SJCRH30 (cell line): Measurements from ENCODE around the gene FOXB1. TPM values are rescaled to one million over a fixed set of nuclear protein-coding genes. Genes with fewer than 3 reads are reported as not detected.

Experiments used
- DNase-seq, 2 experiments: peaks; one replicate each; pipeline ENCODE4 v3.0.0-alpha.2; 2015 to 2020
- H3K27ac ChIP-seq: fragments of 250-450 bp; sonication (Bioruptor Pico); 2 replicates; pipeline ENCODE4 v1.5.1; 2020; ENCODE audit warnings: mild to moderate bottlenecking, moderate library complexity
- H3K27me3 ChIP-seq: fragments of 250-450 bp; sonication (Bioruptor Pico); 2 replicates; pipeline ENCODE4 v1.5.1; 2020; ENCODE audit warnings: mild to moderate bottlenecking, moderate library complexity
- H3K36me3 ChIP-seq: fragments of 250-450 bp; sonication (Bioruptor Pico); 2 replicates; pipeline ENCODE4 v1.5.1; 2020; ENCODE audit warnings: mild to moderate bottlenecking, moderate library complexity
- H3K4me1 ChIP-seq: fragments of 250-450 bp; sonication (Bioruptor Pico); 2 replicates; pipeline ENCODE4 v1.5.1; 2020; ENCODE audit warnings: mild to moderate bottlenecking, moderate library complexity
- H3K4me3 ChIP-seq: fragments of 250-450 bp; sonication (Bioruptor Pico); 2 replicates; pipeline ENCODE4 v1.5.1; 2020; ENCODE audit warnings: mild to moderate bottlenecking, moderate library complexity
- H3K9me3 ChIP-seq: fragments of 250-450 bp; sonication (Bioruptor Pico); replicated peaks from 2 replicates; pipeline ENCODE4 v1.5.1; 2020; ENCODE audit warnings: mild to moderate bottlenecking, moderate library complexity
- total RNA-seq: library from RNA; depleted of rRNA; stranded (reverse); fragments of >200 nt; shearing (Covaris generic); gene quantifications from 2 replicates; pipeline ENCODE4 v1.2.3, GENCODE V29; 2014

Gene FOXB1
- total RNA-seq, 1 experiment from 2014 or later = 0.51 TPM

DNA sequence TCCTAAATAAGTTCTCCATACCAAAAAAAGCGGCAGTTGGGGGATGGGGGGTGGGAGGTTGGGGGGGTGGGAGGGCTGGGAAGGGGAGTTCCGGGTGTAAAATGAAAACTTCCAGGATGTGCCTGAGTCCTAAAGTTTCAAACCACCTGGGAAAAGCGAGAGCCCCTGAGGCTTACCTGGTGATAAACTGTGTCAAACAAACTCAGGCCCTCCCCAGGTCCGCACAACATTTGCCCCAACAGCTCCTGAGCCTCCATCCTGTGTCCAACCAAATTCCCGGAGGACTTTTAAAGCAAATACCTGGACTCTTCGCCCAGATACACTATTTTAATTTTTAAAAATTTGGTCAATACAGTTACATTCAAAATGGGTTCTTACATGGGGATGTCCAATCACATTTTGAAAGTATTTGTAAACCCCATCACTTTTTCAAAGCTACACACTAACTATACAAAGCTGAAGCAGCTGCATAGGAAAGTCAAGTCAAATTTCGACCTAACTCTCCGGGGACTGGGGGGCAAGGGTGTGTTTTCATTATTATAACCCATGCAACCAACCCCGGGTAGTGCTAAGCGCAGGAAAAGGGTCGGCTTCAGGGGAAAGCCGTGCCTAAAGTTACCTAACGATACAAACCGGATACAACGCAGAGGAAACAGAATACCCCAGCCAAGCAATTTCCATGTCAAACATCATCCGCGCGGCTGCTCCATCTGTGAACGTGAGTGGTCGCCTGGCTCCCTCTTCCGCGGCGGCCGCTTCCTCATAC is 685 bp upstream of the FOXB1 start:
- Histone ChIP-seq H3K27ac (no peak overlapping the region), H3K9me3 (no peaks in the 10 kb centered on the region), H3K4me3 (peak overlapping the region; percentile 63), H3K27me3 (peaks cover 24% of the 10 kb centered on the region), H3K36me3 (no peaks in the 10 kb centered on the region), H3K4me1 (peaks cover 23% of the 10 kb centered on the region)
- DNase-seq = no peak

DNA sequence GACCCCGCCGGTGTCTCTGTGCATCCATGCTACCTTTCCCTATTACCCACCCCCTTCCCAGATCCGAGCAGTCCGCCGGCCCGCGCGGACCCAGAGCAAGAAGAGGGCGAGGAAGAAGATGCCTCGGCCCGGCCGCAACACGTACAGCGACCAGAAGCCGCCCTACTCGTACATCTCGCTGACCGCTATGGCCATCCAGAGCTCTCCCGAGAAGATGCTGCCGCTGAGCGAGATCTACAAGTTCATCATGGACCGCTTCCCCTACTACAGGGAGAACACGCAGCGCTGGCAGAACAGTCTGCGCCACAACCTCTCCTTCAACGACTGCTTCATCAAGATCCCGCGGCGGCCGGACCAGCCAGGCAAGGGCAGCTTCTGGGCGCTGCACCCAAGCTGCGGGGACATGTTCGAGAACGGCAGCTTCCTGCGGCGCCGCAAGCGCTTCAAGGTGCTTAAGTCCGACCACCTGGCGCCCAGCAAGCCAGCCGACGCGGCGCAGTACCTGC is 788 bp downstream of the FOXB1 start:
- DNase-seq = peak in 1 of 2 experiments; percentile 23
- peak overlapping the region; percentile 63 for H3K4me3 ChIP-seq
- H3K4me1 ChIP-seq = peaks cover 19% of the 10 kb centered on the region; the same call in 1 of the 2 replicates
- H3K9me3 ChIP-seq = no peaks in the 10 kb centered on the region
- peaks cover 23% of the 10 kb centered on the region for H3K27me3 ChIP-seq
- no peak overlapping the region for H3K27ac ChIP-seq
- no peaks in the 10 kb centered on the region for H3K36me3 ChIP-seq

DNA sequence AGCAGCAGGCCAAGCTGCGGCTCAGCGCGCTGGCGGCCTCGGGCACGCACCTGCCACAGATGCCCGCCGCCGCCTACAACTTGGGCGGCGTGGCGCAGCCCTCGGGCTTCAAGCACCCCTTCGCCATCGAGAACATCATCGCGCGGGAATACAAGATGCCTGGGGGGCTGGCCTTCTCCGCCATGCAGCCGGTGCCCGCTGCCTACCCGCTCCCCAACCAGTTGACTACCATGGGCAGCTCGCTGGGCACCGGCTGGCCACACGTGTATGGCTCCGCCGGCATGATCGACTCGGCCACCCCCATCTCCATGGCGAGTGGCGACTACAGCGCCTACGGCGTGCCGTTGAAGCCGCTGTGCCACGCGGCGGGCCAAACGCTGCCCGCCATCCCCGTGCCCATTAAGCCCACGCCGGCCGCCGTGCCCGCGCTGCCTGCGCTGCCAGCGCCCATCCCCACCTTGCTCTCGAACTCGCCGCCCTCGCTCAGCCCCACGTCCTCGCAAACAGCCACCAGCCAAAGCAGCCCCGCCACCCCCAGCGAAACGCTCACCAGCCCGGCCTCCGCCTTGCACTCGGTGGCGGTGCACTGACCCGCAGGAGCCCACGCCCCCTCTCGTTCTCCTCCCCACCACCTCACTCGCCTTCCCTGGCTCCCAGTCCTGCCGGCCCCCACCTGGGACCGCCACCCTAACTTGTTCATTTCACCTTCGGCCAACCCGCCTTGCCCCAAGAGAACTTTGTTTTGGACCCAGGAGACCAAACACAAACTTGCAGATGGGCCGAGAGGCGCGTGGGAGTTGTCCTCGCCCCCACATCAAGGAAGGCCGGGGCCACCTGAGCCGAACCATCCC is 1.5 kb downstream of the FOXB1 start:
- Histone ChIP-seq H3K36me3 (no peaks in the 10 kb centered on the region), H3K4me3 (peak overlapping the region; percentile 51), H3K4me1 (peaks cover 14% of the 10 kb centered on the region; the same call in 1 of the 2 replicates), H3K27ac (no peak overlapping the region), H3K27me3 (peaks cover 17% of the 10 kb centered on the region), H3K9me3 (no peaks in the 10 kb centered on the region)
- DNase-seq = no peak

DNA sequence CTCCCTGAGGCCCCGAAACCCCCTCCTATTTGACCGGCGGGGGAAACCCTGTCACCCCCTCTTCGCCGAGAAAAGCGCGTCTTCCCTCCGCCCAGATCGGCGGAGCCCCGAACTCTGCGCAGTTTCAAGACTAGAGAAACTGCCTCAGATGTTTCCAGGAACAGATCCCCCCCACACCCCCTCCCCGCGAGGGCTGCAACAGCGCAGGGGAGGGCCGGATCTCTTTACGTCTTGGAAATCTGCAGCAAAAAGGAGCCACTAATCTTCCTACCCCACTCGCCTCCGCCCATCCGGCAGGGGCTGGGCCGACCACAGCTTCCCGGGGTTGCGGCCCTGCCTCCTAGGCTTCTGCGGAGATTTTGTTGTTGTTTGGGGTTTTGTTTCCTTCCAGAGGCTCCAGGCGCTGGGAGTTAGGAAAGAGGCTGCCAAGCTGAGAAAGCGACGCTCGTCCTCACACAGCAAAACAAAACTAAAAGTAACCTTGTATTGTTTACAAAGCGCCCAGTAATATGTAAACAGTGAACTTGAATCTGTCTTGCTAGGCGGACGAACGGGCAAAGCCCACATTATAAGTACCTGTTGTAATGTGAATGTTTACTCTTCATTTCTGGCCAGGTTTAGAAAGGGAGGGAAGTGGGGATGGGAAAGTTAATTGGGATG is 2.2 kb downstream of the FOXB1 start:
- Histone ChIP-seq H3K36me3 (no peaks in the 10 kb centered on the region), H3K4me1 (peaks cover 8% of the 10 kb centered on the region; the same call in 1 of the 2 replicates), H3K4me3 (peak overlapping the region; percentile 51), H3K9me3 (no peaks in the 10 kb centered on the region), H3K27me3 (peaks cover 14% of the 10 kb centered on the region), H3K27ac (no peak overlapping the region)
- DNase-seq = peak; percentile 38 to 56

DNA sequence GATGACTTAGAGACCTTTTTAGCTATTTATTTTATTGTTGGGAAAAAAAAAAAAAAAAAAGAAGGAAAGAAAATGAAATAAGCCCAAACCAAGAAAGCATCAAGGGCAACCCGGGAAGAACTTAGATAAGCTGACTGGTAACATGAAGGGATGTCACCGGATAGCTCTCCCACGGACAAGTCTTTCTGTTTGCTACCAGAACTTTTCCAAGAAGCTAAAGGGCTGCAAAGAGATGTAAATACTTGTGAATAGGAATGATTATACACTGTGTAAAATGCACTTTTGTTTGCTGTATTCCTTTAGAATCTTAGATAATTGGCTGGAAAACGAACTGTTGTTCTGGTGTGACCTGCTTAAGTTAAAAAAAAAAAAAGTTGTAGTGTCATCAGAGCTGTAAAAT is 2.8 kb downstream of the FOXB1 start:
- no peak for DNase-seq
- peak overlapping the region; percentile 51 for H3K4me3 ChIP-seq
- H3K36me3 ChIP-seq = no peaks in the 10 kb centered on the region
- H3K9me3 ChIP-seq = no peaks in the 10 kb centered on the region
- H3K4me1 ChIP-seq = peaks cover 8% of the 10 kb centered on the region; the same call in 1 of the 2 replicates
- H3K27ac ChIP-seq = no peak overlapping the region
- peaks cover 13% of the 10 kb centered on the region for H3K27me3 ChIP-seq

DNA sequence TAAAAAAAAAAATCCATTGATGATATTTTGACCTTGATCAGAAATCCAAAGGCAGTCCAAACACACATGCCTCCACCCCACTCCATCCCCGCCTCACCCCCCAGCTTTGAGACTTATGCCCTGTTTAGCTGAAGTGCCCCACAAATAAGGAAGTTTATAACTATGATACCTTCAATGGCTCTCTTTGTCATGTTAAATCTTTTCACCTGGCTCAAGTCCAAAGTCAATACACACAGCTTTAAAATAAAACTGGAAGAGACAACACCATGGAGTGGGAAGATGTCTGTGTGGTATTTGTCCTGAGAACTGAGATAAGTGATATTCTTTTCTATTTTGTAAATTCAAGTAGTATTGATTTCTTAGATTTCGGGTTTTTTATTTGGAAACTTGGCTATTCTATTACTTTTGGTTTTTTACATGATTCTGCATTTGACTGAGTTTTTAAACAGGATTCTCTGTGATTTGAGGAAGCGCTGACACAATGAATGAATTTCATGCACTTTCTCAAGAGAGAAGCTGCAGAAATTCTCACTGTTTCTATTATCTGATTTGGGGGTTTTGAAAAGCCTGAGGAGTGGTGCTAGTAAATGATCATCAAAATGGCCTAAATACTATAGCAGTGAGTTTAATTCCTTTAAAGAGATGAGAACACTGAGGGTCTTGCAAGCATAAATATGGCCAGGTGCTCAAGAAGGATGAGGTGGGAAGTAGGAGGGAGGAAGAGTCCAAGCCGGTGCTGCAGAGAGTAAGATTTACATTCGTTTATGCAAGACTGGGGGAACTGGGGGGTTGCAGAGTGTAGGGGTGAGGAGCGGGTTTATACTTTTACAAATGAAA is 5.2 kb downstream of the FOXB1 start:
- Histone ChIP-seq H3K4me1 (peaks cover 8% of the 10 kb centered on the region; the same call in 1 of the 2 replicates), H3K36me3 (no peaks in the 10 kb centered on the region), H3K27ac (no peak overlapping the region), H3K4me3 (no peak overlapping the region), H3K9me3 (no peaks in the 10 kb centered on the region), H3K27me3 (no peaks in the 10 kb centered on the region)
- DNase-seq = peak in 1 of 2 experiments; percentile 60

DNA sequence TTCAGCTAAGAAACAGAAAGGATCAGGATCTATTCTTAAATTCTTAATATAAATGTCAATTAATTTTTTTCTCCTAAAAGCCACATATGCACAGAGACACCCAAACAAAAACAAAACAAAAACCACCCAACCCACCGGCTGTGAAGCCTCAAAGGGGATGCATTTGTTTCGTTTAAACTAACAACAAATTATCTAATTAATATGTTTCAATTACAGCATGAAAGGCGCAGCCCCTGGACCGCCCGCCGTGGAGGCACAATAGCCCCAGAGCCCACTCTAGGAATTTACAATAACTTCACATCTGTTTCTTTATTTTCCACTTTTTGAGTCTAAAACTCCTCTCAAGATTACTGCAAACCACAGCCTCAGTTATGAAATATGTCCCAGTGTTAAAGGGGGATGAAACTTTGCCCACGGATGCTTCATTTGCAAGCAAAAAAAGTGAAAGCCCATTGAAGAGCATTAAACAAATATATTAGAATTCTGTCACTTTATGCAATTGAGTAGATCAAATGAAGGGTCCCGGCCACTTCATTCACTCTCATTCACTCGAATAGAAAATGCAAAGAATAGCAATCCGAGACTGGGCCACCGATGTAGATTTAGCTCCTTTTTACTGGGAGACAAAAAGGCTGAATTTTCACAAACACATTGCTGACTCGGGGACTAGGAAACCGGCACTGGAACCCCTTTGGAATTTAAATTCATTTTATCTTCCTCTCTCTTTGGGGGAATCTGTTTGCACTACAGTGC is 6.0 kb downstream of the FOXB1 start:
- Histone ChIP-seq H3K36me3 (no peaks in the 10 kb centered on the region), H3K27ac (no peak overlapping the region), H3K9me3 (0 out of 2 replicates have a peak, but pooled peaks cover 1% of the 10 kb centered on the region), H3K4me1 (peaks cover 7% of the 10 kb centered on the region; the same call in 1 of the 2 replicates), H3K4me3 (no peak overlapping the region), H3K27me3 (no peaks in the 10 kb centered on the region)
- DNase-seq = no peak

DNA sequence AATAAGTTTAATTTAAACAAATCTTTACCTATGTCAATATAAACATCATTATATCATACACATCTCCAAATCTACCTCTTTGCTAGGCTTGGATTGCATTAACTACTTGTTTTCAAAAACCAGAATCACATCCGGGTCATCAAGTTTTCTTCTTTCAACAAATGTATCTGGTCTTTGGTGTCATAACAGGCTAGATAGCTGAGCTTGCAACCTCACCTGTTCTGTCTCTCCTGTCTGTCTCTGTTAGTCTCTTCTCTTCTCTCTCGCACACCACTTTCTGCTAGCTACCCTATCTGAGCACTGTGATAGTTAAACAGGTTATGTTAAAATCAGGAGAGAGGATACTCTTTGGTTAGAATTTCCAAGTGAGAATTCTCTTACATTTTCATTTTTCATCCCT is 6.7 kb downstream of the FOXB1 start:
- H3K4me1 ChIP-seq = peaks cover 7% of the 10 kb centered on the region; the same call in 1 of the 2 replicates
- no peaks in the 10 kb centered on the region for H3K36me3 ChIP-seq
- H3K9me3 ChIP-seq = 0 out of 2 replicates have a peak, but pooled peaks cover 3% of the 10 kb centered on the region
- H3K27me3 ChIP-seq = no peaks in the 10 kb centered on the region
- no peak for DNase-seq
- H3K4me3 ChIP-seq = no peak overlapping the region
- no peak overlapping the region for H3K27ac ChIP-seq

DNA sequence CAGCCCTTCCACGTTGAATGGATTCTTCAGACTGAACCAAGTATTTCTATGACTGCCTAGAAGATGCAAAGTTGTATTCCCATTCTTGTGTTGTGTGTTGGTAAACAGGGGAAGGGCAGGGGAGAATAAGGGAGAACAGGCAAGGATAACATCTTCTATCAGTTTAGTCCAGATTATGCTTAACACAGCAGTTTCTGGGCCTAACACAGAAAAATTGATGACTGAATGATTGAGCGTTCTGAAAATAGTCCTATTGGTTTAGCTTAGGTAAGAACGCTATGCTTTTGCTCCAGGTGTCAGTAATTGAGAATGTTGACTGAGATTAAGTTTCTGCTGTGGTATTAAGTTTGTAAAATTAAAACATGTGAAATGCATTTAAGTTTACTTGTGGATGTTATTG is 8.6 kb downstream of the FOXB1 start:
- no peak overlapping the region for H3K4me3 ChIP-seq
- peaks cover 7% of the 10 kb centered on the region; the same call in 1 of the 2 replicates for H3K4me1 ChIP-seq
- no peak for DNase-seq
- 0 out of 2 replicates have a peak, but pooled peaks cover 3% of the 10 kb centered on the region for H3K9me3 ChIP-seq
- no peak overlapping the region for H3K27ac ChIP-seq
- H3K27me3 ChIP-seq = no peaks in the 10 kb centered on the region
- no peaks in the 10 kb centered on the region for H3K36me3 ChIP-seq

DNA sequence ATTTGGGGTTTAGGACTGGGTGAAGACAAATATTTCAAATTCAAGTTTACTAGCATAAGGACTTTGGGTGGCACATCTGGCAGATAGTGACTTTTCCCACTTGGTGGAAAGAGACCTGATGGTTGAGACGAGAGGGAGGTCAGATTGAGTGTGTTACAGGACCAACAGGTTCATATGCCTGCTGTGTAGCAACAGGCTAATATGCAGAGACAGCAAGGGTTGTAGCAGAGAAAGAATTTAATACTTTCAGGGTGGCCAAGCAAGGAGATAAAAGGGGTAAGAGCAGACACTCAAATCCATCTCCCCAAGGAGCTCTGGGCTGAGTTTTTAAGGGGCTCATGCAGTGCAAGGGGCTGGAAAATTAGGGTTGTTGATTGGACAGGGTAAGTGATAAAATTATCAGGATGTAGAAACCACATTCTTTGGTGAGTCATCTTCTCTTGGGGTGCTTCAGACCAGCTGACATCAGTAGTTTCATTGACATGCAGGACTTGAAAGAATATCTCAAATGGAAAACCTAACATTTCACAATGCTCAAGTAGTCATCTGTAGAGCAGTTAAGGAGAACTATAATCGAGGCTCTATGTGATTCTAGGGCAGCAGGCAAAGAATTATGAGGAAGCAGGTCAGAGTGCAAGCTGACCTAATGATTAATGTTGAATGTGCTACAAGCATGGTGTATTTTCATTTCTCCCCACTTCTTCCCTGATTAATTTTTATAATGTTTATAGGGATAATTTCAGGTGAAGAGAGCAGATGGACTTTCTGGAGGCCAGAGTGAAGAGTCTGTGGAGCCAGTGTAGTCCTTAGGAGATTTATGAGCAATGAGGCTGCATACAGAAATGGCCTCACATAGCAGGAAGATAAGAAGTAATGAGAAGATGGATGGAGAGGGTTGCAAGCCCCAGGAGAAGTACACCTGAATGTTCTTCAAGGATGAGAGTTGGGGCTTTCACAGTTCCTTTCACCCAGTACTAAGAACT is 13.7 kb downstream of the FOXB1 start:
- H3K4me1 ChIP-seq = no peaks in the 10 kb centered on the region
- H3K27me3 ChIP-seq = no peaks in the 10 kb centered on the region
- no peaks in the 10 kb centered on the region for H3K36me3 ChIP-seq
- no peak overlapping the region for H3K27ac ChIP-seq
- no peak overlapping the region for H3K4me3 ChIP-seq
- 0 out of 2 replicates have a peak, but pooled peaks cover 3% of the 10 kb centered on the region for H3K9me3 ChIP-seq
- DNase-seq = no peak

DNA sequence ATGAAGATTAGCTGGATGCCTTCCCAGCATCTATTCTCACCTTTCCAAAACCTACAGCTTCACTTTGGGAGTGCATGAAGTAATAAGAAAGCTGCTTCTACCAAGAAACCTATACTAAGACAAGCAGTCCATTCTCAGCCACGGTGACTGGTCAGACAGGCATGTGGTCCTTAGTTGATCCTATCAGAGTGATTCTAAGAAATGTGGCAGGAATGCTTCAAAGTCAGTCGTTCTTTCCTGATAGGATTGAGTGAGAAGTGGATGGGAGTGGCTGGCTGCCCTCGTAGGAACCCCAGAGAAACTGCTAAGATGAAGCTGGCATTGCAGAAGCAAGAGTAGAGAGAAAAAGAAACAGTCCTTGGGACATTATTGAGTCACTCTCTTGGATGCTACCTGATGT is 16.6 kb downstream of the FOXB1 start:
- H3K27ac ChIP-seq = no peak overlapping the region
- H3K36me3 ChIP-seq = no peaks in the 10 kb centered on the region
- H3K9me3 ChIP-seq = no peaks in the 10 kb centered on the region
- no peaks in the 10 kb centered on the region for H3K27me3 ChIP-seq
- no peaks in the 10 kb centered on the region for H3K4me1 ChIP-seq
- no peak overlapping the region for H3K4me3 ChIP-seq
- no peak for DNase-seq

DNA sequence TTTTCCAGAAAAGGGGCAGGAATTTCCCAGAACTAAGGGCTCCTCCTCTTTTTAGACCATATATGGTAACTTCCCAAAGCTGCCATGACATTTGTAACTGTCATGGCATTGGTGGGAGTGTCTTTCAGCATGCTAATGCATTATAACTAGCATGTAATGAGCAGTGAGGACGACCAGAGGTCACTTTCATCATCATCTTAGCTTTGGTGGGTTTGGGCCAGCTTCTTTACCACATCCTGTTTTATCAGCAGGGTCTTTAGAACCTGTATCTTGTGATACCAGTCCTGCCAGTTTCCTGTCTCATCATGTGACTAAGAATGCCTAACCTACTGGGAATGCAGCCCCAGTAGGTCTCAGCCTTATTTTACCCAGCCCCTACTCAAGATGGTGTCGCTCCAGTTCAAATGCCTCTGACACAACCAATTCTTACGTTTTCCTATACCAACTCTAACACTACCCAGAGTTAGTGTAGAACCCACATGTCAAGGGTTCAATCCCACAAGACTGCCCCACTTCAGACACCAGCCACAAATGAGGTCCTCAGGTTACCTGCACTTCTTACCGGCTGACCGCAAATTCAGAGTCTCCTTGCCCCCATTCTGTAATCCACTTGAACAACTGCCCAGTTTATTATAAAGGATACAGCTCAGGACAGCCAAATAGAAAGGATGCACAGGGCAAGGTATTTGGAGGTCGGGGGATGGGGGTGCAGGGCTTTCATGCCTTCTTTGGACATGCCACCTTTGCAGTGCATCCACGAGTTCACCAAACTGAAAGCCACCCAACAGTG is 17.7 kb downstream of the FOXB1 start:
- no peak for DNase-seq
- H3K4me1 ChIP-seq = no peaks in the 10 kb centered on the region
- H3K36me3 ChIP-seq = no peaks in the 10 kb centered on the region
- H3K27me3 ChIP-seq = no peaks in the 10 kb centered on the region
- no peaks in the 10 kb centered on the region for H3K9me3 ChIP-seq
- H3K4me3 ChIP-seq = no peak overlapping the region
- no peak overlapping the region for H3K27ac ChIP-seq
